Ramos (cell line): Measurements from ENCODE around the gene CARMIL3.
"Not testable (repeated sequence)": the region's sequence is repeated elsewhere in the genome, so short reads cannot be mapped to it uniquely, and the experiment has no call there.

Source experiments
- in situ Hi-C: fragments of 300-500 bp; cut with MboI; formaldehyde crosslinking; loops from one replicate; pipeline ENCODE4 v1.14.3; 2022; ENCODE audit warnings: low sequenced_read_pairs; ENCODE audit not compliant: unreplicated experiment

The CARMIL3 gene

DNA sequence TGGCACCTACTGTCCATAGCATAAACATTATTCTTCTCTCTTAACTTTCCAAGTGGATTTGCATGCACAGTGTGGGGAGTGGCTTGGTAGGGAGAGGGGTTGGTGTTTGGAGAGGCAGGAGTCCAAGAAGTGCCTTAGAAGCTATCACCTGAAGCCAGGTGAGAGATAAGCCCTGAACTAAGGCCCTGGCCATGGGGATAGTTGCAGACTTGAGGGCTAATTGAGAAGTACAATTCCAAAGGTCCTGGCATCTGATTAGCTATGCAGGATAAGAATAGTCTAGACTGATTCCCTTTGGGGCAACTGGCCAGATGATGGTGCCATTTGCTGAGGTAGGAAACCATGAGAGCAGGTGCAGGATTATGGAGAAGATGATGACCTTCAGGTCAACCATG, 40.3 kb downstream of the CARMIL3 start:
- in situ Hi-C loops = loop anchor here (25.0 kb wide), 1 partner anchor 105 kb away; the partner anchor contains the start of gene DHRS4L2

GRCh38 chr14:24092505-24093206, 40.8 kb downstream of the CARMIL3 start:
- in situ Hi-C loops = loop anchor here (25.0 kb wide), 1 partner anchor 105 kb away; the partner anchor contains the start of gene DHRS4L2

- in situ Hi-C loops = loop anchor here (25.0 kb wide), 1 partner anchor 106 kb away; the partner anchor contains the start of gene DHRS4L2
These were observed 41.5 kb downstream of the CARMIL3 start for GRCh38 chr14:24093207-24093900.

- in situ Hi-C loops = loop anchor here (25.0 kb wide), 1 partner anchor 107 kb away; the partner anchor contains the start of gene DHRS4L2
These were observed 42.4 kb downstream of the CARMIL3 start, which contains the start of gene PCK2 for GRCh38 chr14:24093901-24094840. Gene PCK2, plus strand, starts transcription at chr14:24094311. Its CDS starts 95 bp downstream, at chr14:24094406.

DNA sequence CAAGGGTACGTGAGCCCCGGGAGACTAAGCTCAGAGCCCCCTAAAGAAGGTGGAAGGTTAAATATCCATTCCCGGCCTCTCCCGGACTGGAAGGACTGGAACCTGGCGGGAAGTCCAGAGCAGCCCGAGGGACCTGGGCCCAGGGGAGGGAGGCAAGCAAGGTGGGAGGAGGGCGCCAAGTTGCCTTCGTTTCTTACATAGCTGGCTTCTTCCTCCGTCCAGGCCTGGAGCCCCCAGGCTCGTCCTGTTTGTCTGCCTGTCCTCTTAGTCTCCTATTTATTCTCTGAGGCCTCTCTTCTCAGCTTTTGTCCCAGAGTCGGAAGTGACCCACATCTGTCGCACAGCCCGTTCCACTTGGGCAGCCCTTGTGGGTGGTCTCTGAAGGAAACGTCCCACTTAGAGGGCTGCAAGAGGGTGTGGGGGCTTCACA, 43.0 kb downstream of the CARMIL3 start:
- in situ Hi-C loops = loop anchor here (25.0 kb wide), 1 partner anchor 108 kb away; the partner anchor contains the start of gene DHRS4L2

DNA sequence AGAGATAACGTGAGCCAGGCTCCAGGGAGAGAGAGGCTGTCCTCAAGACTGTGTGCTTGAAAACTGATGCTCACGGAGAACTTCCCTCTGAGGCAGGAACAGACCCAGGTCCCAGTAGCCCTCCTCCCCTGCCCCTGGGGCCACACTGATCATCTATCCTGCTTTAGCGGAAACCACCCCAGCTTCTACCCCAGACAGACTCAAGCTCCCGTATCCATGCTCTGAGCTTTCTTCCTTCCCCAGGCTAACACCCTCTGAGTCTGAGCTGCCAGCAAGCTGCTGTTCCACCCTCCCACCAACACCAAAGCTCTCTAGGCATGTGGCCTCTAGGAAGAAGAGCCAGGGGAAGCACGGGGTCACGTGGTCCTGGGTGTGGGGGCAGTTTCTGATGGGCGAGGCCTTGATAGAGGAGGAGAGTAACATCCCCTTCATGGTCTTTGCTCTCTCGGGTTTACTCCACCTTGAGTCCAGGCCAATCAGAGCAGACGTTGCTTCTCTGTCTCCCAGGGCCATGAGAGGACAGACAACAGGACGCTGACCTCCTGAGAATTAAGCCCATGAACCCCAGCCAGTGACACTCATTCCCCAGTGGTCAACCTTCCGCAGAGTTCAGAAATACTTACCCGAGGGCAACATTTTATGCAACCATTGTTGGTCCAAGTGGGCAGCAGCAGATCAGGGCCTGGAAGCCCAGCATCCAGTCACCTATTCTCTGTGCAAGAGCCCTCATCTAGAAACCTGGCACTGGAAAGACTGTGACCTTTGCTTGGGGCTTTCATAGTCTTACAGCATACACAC, 43.7 kb downstream of the CARMIL3 start:
- in situ Hi-C loops = loop anchor here (25.0 kb wide), 1 partner anchor 108 kb away; the partner anchor contains the start of gene DHRS4L2

GRCh38 chr14:24096545-24097181, 44.9 kb downstream of the CARMIL3 start:
- in situ Hi-C loops = loop anchor here (25.0 kb wide), 1 partner anchor 109 kb away; the partner anchor contains the start of gene DHRS4L2

GRCh38 chr14:24098229-24098926, 46.6 kb downstream of the CARMIL3 start:
- in situ Hi-C loops = loop anchor here (25.0 kb wide), 1 partner anchor 111 kb away; the partner anchor contains the start of gene DHRS4L2

GRCh38 chr14:24098927-24099813, 47.4 kb downstream of the CARMIL3 start:
- in situ Hi-C loops = loop anchor here (25.0 kb wide), 1 partner anchor 112 kb away; the partner anchor contains the start of gene DHRS4L2

DNA sequence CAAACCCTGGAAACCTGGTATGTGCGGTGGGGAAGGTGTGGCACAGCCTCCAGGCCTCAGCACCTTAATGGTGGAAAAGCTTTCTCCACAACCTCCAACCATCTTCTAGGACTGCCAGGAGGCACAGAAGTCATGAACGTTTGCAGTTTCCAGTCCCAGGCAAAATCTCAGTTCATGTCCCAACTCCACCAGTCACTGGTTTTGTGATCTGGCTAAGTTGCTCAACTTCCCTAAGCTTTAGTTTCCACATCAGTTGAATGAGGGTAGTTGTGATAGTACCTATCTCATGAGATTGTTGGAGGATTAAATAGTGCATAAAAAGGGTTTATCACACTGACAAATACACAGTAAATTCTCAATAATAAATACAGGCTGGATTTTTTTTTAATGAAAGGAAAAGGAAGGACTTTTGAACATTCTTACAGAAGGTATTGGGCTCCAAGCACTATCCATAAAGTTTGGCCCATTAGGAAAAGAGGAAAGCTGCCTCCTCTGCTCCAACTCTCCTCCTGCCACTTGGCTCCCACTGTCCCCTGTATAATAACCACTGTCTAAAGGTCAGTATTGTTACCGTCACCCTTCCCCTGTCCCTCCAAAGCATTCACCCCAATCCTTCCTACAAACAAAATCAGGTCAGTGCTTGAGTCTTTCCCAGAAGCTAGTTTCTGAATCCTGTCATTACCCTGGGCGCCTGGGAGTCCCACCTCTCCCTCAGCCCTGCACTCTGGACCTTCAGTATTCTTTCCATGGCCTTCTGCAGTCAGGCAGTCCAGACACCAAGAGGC, 48.6 kb downstream of the CARMIL3 start:
- in situ Hi-C loops = no loop called here

GRCh38 chr14:24100982-24101494, 49.2 kb downstream of the CARMIL3 start:
- in situ Hi-C loops = no loop called here

GRCh38 chr14:24102357-24103048, 50.7 kb downstream of the CARMIL3 start:
- in situ Hi-C loops = no loop called here

DNA sequence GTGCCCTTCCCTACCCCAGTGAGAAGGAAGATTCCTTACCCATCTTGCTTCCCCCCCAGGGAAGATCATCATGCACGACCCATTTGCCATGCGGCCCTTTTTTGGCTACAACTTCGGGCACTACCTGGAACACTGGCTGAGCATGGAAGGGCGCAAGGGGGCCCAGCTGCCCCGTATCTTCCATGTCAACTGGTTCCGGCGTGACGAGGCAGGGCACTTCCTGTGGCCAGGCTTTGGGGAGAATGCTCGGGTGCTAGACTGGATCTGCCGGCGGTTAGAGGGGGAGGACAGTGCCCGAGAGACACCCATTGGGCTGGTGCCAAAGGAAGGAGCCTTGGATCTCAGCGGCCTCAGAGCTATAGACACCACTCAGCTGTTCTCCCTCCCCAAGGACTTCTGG, 51.6 kb downstream of the CARMIL3 start:
- in situ Hi-C loops = no loop called here

GRCh38 chr14:24105609-24106239, 53.9 kb downstream of the CARMIL3 start:
- in situ Hi-C loops = not testable (repeated sequence)

DNA sequence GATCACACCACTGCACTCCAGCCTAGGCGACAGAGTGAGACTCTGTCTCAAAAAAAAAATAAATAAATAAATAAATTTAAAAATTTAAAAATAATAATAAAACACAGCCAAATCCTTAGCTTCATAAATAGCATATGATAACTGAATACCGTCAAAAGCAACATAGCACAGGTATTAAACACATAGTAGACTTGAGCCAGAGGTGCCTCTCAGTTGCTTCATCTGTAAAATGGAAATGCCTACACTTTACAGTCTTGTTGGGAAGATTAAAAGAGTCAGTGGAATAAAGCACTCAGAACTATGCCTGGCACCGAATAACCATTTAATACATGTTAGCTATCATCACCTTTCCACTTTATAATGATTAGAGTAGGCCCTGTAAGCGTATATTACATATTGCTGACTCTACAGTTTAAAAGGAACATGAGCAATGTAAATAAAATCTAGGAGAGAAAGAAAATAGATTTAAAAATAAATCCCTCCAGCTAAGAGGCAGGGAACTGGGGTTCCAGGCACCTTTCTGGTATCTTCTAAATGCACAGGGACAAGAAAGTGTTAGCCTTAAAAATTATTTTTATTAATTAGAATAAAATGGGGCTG, 55.0 kb downstream of the CARMIL3 start:
- in situ Hi-C loops = no loop called here
